Upper lobe of left lung (tissue), 4 donors: ENCODE results near the gene SLC22A12.

ENCODE experiments used
- CTCF ChIP-seq, 6 experiments: fragments of 450-650 bp in 4 of 6; fragments of 200-600 bp in 2 of 6; sonication (generic) in 2 of 6; IDR thresholded peaks; one replicate each; pipeline ENCODE4 v1.5.1; 2016 to 2019; ENCODE audit warnings: antibody characterized with exemption in 6 of 6
- POLR2A ChIP-seq, 4 donors: fragments of 450-650 bp; IDR thresholded peaks; one replicate each; pipeline ENCODE4 v1.5.1; 2016 to 2017; ENCODE audit warnings: antibody characterized with exemption in 4 of 4, mild to moderate bottlenecking in 2 of 4
- POLR2AphosphoS5 ChIP-seq, 2 donors: sonication (generic); formaldehyde crosslinking; IDR thresholded peaks; one replicate each; pipeline ENCODE4 v1.5.1; 2017; ENCODE audit warnings: antibody characterized with exemption in 2 of 2

GRCh38 chr11:64586366-64586765, 4.7 kb upstream of the SLC22A12 start:
- TF ChIP-seq POLR2AphosphoS5 (IDR thresholded peaks at IDR 0.05) (no peak), POLR2A (IDR thresholded peaks at IDR 0.05) (no peak), CTCF (IDR thresholded peaks at IDR 0.05) (no peak)
